MG63 (cell line): ENCODE results near the gene ASXL2. TPM values are rescaled to one million over a fixed set of nuclear protein-coding genes. Genes with fewer than 3 reads are reported as not detected.

Experiments
- DNase-seq: peaks from one replicate; pipeline ENCODE4 v3.0.0-alpha.2; 2020
- H3K27me3 ChIP-seq: fragments of 250-450 bp; sonication (Bioruptor Pico); 2 replicates; pipeline ENCODE4 v1.5.1; 2020; ENCODE audit warnings: mild to moderate bottlenecking, moderate library complexity
- H3K36me3 ChIP-seq: fragments of 250-450 bp; sonication (Bioruptor Pico); 2 replicates; pipeline ENCODE4 v1.5.1; 2020; ENCODE audit warnings: mild to moderate bottlenecking, moderate library complexity
- H3K4me3 ChIP-seq: fragments of 250-450 bp; sonication (Bioruptor Pico); 2 replicates; pipeline ENCODE4 v1.5.1; 2020; ENCODE audit warnings: mild to moderate bottlenecking, moderate library complexity
- H3K9me3 ChIP-seq: fragments of 250-450 bp; sonication (Bioruptor Pico); 2 replicates; pipeline ENCODE4 v1.5.1; 2020; ENCODE audit warnings: mild to moderate bottlenecking, moderate library complexity
- total RNA-seq: library from RNA; depleted of rRNA; stranded (reverse); fragments of >200 nt; shearing (Covaris generic); gene quantifications from 2 replicates; pipeline ENCODE4 v1.2.3, GENCODE V29; 2014; ENCODE audit warnings: low replicate concordance

The ASXL2 gene
- total RNA-seq, 1 experiment from 2014 or later, result 3.6 TPM

DNA sequence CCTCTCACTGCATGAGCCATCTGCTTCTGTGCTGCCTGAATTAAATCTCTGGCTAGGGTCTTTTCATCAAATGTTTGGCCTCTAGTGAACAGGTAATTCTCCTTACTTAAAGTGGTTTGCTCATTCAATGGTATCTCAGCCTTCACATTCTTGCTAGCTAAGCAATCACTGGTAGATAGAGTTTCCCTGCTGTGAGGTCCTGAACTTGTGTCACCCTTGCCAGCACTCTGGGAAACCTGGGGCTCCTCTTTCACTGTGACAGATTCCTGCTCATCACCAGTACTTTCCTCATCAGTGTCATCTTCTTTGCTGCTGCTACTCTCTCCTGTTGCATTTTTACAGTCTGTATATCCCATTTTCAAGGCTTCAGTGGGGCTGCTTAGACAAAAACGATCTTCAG is 135.8 kb downstream of the ASXL2 start:
- DNase-seq, result no peak
- Histone ChIP-seq H3K36me3 (peaks cover 28% of the 10 kb centered on the region), H3K27me3 (no peaks in the 10 kb centered on the region), H3K4me3 (no peak overlapping the region), H3K9me3 (no peaks in the 10 kb centered on the region)

DNA sequence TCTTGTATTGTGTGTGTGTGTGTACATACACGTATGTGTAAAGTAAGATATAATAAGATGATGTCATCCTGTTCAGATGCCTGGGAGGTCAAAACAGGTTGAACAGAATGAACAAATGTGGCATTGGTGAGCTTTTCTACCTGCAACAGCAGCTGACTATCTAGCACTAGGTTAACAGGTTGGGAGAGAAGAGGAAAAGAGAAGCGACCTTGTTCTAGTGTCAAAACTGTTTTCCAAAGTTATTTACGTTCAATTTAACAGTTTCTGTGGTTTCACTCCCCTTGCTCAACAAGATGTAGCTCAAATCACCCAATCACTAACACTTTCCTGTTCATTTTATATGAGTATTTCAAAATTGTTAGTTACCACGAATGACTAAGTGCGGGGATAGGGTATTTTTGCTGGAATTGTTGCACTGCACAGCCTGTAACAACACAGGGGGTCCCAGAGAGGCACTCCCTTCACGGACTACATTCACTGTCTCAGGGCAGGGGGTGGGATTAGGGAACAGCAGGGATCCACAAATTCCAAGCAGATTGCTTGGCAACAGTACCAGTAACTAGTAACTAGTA is 137.4 kb downstream of the ASXL2 start:
- Histone ChIP-seq H3K27me3 (no peaks in the 10 kb centered on the region), H3K9me3 (no peaks in the 10 kb centered on the region), H3K36me3 (peaks cover 28% of the 10 kb centered on the region), H3K4me3 (no peak overlapping the region)
- peak; percentile 82 for DNase-seq

DNA sequence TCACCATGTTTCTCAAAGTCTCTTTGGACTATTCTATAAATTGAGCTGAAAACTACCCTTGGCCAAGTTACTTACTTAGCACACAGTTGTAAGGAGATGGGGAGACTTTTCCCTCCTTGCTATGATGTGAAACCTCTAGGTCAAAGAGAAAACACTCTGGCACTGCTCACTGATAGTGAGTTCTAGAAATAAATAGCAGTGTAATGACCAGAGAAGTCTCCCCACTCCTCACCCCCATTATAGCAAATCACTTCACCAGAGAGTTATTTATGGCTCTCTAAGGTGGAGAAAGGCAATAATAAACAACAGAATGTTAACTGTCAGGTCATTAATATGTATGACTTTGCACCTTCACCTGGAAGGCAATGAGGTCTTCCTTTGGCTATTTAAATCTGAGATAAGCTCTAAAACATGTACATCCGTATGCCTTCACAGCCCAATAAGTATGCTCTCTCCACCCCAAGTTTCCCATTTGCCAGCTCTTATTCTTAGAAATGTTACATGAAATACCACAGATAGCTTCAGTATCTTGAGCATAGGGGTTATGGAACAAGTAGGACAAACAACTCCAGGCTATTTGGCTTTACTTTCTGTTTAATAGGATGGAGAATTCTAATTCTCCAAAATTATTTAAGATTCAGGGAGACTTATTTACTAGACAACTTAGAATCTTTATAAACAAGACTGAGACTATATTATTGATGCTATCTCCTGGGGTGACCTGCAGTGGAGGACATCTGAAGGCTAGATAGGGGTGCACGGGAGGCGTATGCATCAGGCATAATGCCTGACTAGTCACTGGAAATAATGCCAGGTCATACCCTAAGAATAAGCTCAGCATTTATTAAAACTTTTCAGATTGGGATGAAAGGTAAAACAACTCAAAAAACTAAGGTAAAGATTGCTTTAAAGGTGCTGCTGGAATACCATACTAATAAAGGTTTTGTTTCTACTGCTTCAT is 139.6 kb downstream of the ASXL2 start:
- Histone ChIP-seq H3K27me3 (no peaks in the 10 kb centered on the region), H3K4me3 (no peak overlapping the region), H3K36me3 (peaks cover 22% of the 10 kb centered on the region), H3K9me3 (no peaks in the 10 kb centered on the region)
- no peak for DNase-seq

DNA sequence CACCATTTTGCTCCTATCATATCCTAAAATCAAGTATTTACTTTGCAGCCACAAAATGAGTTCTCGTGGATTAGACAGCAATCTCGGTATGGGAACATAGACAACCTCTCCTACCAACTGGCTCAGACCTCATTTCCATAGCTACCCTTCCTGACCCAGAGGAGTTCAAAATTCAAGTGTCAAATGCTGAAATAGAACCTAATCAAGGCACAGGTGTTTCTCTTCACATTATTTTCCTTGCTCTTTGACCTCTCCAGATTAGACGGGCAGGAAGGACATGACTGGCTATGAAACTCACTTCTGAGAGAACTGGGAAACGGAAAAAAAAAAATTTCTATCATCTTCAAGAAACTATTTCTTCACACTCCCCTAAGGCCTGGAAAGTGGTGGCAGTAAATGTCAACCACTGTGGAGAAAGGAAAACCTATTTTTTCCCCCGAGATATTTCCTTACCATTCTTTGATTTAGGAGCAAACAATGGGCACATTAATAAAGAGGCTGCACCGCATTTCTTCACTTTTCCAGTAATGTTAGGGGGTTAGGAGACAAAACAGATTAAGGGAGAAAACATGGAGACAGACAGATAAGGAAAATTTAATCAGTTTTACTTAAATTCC is 141.3 kb downstream of the ASXL2 start:
- Histone ChIP-seq H3K4me3 (no peak overlapping the region), H3K27me3 (0 out of 2 replicates have a peak, but pooled peaks cover 2% of the 10 kb centered on the region), H3K9me3 (no peaks in the 10 kb centered on the region), H3K36me3 (peaks cover 9% of the 10 kb centered on the region)
- DNase-seq, result no peak

DNA sequence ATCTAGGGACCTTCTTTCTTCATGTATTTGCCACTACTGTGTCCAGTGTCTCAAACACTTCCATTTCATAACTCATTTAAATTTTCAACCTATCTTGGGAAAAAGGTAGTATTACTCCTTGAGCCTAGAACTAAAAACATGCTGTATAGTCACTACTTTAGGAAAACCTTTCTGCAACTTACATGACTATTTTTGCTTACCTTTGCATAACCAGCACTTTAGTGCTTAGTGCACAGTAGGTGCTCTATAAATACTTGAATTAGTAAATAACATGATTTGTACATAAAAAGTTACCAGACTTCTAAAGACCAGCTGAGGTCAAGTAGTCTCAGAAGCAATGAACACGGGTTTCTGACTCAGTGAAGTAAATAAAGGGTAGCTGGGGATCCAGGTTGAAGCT is 142.5 kb downstream of the ASXL2 start:
- 0 out of 2 replicates have a peak, but pooled peaks cover 2% of the 10 kb centered on the region for H3K27me3 ChIP-seq
- H3K36me3 ChIP-seq, result peaks cover 6% of the 10 kb centered on the region
- H3K9me3 ChIP-seq, result no peaks in the 10 kb centered on the region
- no peak for DNase-seq
- H3K4me3 ChIP-seq, result no peak overlapping the region

DNA sequence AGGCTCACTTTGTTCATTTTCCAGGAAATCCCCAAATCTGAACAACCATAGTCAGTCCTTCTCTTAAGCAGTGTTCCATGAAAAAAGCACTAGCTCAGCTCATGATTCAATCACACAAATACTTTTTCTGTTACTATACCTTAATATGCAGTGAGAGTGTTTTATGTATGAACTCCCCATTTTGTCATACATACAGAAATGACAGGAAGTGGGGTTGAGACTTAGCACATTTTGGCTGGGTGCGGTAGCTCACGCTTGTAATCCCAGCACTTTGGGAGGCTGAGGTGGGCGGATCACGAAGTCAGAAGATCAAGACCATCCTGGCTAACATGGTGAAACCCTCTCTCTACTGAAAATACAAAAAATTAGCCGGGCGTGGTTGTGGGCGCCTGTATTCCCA is 149.7 kb downstream of the ASXL2 start:
- Histone ChIP-seq H3K36me3 (no peaks in the 10 kb centered on the region), H3K4me3 (no peak overlapping the region), H3K27me3 (peaks cover 4% of the 10 kb centered on the region; the same call in 1 of the 2 replicates), H3K9me3 (no peaks in the 10 kb centered on the region)
- DNase-seq, result no peak

DNA sequence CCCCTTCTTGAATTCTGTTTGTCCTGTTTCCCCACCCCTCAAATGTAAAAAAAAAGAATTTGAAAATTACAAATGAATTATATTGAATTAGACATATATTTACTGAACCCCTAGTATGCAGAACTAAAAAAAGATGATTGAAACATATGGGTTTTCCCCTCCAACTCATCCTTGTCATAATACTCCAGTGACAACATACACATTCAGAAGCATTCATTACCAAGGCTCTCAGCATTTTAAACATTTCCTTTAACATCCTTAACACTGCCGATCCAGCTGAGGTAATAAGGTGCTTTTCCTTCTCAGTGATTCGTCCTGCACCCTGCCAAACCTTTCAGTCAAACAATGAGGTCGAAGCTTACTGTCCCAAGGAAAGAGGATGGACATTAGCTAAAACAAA is 151.8 kb downstream of the ASXL2 start:
- no peak for DNase-seq
- Histone ChIP-seq H3K36me3 (no peaks in the 10 kb centered on the region), H3K4me3 (no peak overlapping the region), H3K9me3 (no peaks in the 10 kb centered on the region), H3K27me3 (peaks cover 5% of the 10 kb centered on the region)

DNA sequence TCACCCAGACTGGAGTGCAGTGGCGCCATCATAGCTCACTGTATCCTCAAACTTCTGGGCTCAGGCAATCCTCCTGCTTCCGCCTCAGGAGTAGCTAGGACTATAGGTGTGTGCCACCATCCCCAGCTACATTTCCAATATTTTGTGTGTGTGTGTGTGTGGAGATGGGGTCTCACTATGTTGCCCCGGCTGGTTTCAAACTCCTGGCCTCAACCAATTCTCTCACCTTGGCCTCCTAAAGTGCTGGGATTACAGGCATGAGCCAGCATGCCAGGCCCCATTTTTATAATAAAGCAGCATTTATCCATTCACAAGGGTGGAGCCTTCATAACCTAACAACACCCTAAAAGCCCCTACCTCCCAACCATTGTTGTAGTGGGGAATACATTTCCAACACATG is 152.4 kb downstream of the ASXL2 start:
- Histone ChIP-seq H3K27me3 (peaks cover 11% of the 10 kb centered on the region), H3K36me3 (no peaks in the 10 kb centered on the region), H3K4me3 (no peak overlapping the region), H3K9me3 (no peaks in the 10 kb centered on the region)
- no peak for DNase-seq

DNA sequence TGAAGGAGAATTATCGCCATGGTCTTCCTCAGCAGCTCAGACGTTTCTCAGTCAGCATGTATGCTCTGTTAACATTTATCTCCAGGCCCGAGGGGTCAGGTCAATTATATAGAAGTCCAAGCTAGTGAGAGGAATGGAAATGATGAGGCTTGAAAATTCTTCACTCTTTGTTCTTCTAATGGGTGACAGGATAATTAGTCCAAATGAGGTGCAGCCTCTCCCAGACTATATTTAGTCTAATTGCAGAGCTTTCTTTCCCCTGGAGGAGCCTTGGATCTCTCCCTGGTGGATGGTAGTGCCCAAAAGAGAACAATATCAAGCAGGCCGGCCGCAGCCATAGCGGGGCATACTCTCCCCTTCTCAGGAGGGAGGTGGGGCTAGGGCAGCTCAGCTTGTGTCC is 153.5 kb downstream of the ASXL2 start:
- peaks cover 14% of the 10 kb centered on the region for H3K27me3 ChIP-seq
- no peaks in the 10 kb centered on the region for H3K36me3 ChIP-seq
- H3K4me3 ChIP-seq, result no peak overlapping the region
- no peak for DNase-seq
- no peaks in the 10 kb centered on the region for H3K9me3 ChIP-seq

DNA sequence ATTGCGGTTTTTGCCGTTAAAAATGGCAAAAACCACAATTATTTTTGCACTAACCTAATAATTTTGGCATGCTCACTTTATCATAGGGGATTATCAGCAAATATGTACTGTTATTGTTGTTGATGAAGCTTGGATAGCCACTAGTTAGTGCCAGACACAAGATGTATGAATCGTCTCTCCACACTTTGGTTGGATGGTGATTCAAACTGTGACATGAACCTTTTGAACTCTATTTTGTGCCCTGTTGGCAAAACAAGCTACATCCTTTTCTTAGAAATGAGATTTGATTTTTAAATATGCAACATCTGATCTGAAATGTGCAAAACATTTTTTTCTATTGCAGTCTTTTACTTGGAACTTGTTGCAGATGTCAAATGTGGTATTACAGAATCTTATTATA is 156.1 kb downstream of the ASXL2 start:
- no peaks in the 10 kb centered on the region for H3K9me3 ChIP-seq
- peaks cover 12% of the 10 kb centered on the region for H3K27me3 ChIP-seq
- H3K36me3 ChIP-seq, result no peaks in the 10 kb centered on the region
- DNase-seq, result no peak
- no peak overlapping the region for H3K4me3 ChIP-seq

DNA sequence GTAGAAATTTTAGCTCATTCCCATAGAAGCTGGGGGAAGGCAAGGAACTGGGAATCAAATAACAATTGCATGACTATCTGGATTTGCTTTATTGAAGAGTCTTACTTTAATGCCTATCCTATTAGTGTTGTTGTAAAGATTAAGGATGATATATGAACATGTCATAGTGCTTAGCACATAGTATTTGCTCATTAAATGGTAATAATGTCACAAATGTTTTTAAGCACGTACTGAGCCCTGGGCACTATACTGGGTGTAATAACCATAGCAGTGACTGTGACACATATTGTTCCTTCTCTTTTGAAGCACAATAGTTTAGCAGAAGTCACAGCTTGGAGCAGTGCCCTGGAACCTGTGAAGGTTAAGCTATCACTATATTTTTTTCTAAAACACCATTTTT is 157.7 kb downstream of the ASXL2 start:
- DNase-seq, result no peak
- Histone ChIP-seq H3K4me3 (no peak overlapping the region), H3K9me3 (no peaks in the 10 kb centered on the region), H3K27me3 (peaks cover 12% of the 10 kb centered on the region), H3K36me3 (no peaks in the 10 kb centered on the region)

DNA sequence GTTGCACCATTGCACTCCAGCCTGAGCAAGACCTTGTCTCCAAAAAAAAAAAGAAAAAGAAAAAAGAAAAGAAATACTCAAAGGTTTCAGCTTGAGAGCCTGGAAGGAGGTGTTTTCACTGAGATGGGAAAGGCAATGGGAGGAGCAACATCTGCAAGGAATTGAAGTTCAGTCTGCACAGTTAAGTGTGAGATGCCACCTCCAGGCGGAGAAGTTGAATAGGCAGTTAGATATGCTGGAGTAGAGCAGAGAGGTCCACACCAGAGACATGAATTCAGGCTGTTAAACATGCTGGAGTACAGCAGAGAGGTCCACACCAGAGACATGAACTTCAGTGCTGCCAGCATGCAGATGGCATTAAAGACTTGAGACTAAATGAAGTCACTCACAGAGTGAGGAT is 163.5 kb downstream of the ASXL2 start:
- no peaks in the 10 kb centered on the region; the same call in 1 of the 2 replicates for H3K27me3 ChIP-seq
- no peaks in the 10 kb centered on the region for H3K36me3 ChIP-seq
- DNase-seq, result no peak
- no peaks in the 10 kb centered on the region for H3K9me3 ChIP-seq
- no peak overlapping the region for H3K4me3 ChIP-seq

DNA sequence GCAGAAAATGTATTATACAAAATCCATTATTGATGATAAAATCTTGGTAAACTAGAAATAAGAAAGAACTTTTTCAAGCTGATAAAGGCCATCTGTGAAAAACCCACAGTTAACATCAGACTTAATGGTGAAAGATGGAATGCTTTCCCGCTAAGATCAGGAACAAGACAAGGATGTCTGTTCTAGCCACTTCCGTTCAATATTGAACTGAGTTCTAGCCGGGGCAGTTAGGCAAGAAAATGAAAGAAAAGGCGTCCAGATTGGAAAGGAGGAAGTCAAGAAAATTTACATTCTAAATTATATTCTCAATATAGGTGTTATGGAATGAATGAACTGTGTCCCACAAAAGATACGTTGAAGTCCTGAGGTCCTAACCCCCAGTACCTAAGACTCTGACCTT is 165.8 kb downstream of the ASXL2 start:
- Histone ChIP-seq H3K27me3 (no peaks in the 10 kb centered on the region), H3K36me3 (no peaks in the 10 kb centered on the region), H3K9me3 (no peaks in the 10 kb centered on the region), H3K4me3 (no peak overlapping the region)
- DNase-seq, result no peak

DNA sequence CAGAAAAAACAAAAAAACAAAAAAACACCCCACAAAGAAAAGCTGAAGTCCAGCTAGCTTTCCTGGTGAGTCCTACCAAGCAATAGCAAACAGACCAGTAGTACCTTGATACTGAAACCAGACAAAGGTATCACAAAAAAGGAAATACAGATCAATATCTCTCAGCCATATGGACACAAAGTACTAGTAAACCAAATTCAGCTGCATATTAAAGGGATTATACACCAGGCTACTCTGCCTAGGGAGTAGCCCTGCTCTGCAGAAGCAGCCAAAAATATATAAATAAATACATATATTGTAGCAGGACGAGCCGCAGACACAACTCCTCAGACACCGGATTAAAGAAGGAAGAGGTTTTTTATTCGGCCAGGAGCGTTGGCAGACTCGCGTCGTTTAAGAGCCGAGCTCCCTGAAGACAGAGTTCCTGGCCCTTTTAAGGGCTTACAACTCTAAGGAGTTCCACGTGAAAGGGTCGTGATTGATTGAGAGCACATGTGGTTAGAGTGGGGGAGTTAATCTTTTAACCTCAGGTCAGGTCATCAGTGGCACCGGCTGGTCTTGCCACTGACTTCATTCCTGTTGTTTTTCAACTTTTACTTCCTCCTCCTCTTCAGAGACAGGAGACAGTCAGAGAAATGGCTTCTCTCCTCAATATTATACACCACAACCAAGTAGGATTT is 166.5 kb downstream of the ASXL2 start:
- no peak for DNase-seq

DNA sequence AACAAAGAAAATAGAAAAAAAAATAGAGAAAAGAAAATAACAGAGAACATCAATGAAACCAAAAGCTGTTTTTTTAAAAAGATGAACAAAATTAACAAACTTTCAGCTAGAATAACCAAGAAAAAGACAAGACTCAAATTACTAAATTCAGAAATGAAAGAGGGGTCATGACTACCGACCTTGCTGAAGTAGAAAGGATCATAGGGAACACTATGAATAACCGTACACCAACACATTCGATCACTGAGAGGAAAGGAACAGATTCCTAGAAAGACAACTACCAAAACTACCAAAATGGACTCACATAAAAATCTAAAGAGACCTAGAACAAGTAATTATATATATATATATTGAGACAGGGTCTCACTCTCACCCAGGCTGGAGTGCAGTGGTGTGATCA is 167.5 kb downstream of the ASXL2 start:
- Histone ChIP-seq H3K9me3 (no peaks in the 10 kb centered on the region), H3K36me3 (no peaks in the 10 kb centered on the region), H3K27me3 (no peaks in the 10 kb centered on the region), H3K4me3 (no peak overlapping the region)
- DNase-seq, result no peak

More for the DNA sequence above, 166.5 kb downstream of the ASXL2 start:
- Histone ChIP-seq H3K36me3 (no peaks in the 10 kb centered on the region), H3K9me3 (no peaks in the 10 kb centered on the region), H3K27me3 (no peaks in the 10 kb centered on the region), H3K4me3 (0 out of 2 replicates have a peak overlapping the region, but pooled peaks have one; percentile 13)

DNA sequence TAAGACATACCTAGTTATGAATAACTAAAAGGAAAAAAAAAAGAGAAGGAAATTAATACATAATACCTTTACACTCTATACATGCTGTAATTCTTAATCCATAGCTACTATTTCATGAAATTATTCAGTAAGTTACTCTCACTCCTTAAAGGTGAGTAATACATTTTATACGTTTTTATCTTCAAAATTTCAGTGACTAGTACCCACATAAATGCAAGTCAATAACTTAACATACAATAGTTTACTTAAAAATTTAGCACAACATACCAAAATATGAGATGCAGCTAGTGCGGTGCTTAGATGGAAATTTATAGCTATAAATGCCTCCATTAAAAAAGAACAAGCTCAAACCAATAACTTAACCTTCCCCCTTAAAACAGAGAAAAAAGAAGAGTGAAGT is 168.9 kb downstream of the ASXL2 start:
- H3K36me3 ChIP-seq, result no peaks in the 10 kb centered on the region
- no peak for DNase-seq
- no peaks in the 10 kb centered on the region for H3K27me3 ChIP-seq
- H3K9me3 ChIP-seq, result no peaks in the 10 kb centered on the region
- H3K4me3 ChIP-seq, result no peak overlapping the region
